NCI-H1694 treated with DMSO at 0.1 percent for 48 hours (cell line): ENCODE data around the gene CATSPERB.
"Not testable (repeated sequence)": the region's sequence is repeated elsewhere in the genome, so short reads cannot be mapped to it uniquely, and the experiment has no call there.

Source experiments
- DNase-seq: peaks from one replicate; lab custom pipeline; 2025; lab: John Stamatoyannopoulos, UW

Gene CATSPERB

DNA sequence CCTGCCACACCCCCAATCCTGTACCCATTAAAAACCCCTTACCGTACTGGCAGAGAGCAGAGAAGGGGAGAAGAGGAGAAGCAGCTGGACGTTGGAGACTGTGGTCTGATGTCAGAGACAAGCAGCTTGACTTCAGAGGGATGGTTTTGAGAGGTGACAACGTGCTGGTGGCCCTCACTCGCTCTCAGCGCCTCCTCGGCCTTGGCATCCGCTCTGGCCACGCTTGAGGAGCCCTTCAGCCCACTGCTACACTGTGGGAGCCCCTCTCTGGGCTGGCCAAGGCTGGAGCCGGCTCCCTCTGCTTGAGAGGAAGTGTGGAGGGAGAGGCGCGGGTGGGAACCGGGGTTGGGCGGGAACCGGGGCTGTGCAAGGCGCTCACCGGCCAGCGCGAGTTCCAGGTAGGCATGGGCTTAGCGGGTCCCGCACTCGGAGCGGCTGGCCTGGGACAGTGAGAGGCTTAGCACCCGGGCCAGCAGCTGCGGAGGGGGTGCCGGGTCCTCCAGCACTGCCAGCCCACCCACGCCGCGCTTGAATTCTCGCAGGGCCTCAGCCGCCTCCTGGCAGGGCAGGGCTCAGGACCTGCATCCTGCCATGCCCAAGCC, 154.2 kb downstream of the CATSPERB start:
- no peak for DNase-seq

DNA sequence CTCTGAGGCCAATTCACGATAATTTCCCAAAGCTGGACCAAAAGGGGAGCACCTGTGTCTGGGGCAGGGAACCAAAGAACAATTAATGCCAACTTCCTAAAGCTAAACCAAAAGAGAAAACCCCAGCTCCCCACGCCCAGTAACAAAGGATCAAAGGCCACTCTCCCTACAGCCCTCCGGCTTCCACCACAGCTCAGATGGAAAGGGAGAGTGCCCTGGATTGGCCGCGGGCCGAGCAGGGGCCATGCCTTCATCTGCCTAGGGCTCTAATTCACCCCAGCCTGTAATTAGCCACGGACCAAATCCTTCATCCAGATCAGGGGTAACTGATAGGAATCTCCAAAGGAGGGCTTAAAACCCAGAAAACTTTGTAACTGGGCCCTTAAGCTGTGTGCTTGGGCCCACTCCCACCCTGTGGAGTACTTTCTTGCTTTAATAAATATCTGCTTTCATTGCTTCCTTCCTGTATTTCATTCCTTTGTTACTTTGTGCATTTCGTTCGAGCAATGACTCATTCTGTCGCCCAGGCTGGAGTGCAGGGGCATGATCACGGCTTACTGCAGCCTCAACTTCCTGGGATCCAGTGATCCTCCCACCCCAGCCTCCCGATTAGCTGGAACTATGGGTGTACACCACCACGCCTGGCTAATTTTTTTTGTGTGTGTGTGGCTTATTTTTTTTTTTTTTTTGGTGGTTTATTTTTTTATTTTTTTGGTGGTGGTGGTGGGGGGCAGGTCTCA, 156.2 kb downstream of the CATSPERB start:
- DNase-seq: no peak

DNA sequence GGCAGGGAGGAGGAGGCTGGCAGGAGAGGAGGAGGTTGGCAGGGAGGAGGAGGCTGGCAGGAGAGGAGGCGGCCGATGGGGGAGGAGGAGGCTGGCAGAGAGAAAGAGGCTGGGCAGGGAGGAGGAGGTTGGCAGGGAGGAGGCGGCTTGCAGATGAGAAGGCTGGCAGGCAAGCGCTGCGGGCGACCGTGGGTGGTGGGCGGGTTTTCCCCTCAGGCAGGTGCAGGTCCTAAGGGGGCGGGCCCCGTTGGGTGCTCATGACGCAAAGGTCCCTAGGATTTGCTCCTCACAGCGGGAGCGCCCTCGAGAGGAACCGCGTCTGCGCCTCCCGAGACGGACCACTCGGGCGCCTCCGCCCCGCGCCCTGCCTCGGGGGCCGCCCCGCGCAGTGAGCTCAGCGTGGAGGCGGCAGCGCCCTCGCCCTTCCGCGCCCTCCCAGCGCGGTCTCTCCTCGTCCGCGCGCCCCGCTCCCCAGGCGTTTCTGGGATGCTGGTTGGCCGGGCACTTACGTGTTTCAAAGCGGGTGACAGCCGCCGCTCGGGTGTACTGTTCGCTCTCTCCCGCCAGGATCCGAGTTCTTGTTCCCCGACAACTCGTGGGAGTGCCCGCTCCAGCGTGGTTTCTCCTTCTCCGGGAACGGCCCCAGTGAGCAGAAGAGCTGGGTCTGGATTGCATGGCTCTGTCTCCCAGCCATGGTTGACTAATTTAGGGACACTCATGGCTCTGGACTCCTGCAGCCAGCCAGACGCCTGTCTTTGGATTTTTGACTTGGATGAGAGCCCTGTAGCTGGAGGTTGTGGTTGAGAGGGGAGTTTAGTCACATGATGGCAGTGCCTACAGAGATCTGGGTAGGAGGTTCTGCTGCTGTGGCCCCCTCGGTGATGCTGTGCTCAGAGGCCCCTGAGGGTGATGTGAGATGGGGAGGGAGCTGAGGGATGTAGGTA, 157.7 kb downstream of the CATSPERB start:
- peak; percentile 87 for DNase-seq

DNA sequence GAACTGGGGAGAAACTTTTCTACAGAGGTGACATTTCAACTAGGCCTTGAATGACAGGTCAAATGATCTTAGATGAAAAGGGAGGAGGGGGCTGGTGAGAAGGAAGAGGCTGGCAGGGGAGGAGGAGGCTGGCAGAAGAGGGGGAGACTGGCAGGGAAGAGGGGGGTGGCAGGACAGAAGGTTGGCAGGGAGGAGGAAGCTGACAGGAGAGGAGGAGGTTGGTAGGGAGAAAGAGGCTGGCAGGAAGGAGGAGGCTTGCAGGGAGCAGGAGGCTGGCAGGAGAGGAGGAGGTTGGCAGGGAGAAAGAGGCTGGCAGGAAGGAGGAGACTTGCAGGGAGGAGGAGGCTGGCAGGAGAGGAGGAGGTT, 158.4 kb downstream of the CATSPERB start:
- DNase-seq: no peak

DNA sequence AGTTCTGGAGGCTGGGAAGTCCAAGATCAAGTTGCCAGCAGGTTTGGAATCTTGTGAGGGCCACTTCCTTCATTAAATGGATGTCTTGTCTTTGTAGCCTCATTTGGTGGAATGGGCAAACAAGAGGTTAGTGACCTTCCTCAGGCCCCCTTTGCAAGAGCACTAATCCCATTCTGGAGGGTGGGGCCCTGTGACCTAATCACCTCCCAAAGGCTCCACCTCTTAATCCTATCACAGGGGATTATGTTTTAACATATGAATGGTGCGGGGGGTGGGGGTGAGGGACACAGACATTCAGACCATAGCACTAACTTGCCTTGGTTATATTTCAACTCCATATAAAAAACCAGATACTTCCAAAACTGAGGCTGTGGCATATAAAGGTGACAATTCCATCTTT, 161.9 kb downstream of the CATSPERB start:
- DNase-seq: no peak

DNA sequence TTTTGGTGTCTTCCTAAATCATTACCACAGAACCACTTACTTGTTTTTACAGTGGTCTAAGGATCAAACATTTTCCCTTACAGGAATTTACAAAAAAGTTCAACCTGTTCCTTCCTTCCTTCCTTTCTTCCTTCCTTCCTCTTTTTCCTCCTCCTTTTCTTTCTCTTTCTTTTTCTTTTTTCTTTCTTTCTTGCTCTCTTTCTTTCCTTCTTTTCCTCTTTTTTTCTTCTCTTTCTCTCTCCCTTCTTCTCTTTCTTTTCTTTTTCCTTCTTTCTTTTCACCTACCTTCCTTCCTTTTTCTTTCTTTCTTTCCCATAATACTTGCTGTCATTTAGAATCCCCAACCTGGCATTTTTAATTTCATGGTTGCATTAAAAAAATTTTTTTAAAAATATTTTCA, 162.6 kb downstream of the CATSPERB start:
- DNase-seq: no peak

DNA sequence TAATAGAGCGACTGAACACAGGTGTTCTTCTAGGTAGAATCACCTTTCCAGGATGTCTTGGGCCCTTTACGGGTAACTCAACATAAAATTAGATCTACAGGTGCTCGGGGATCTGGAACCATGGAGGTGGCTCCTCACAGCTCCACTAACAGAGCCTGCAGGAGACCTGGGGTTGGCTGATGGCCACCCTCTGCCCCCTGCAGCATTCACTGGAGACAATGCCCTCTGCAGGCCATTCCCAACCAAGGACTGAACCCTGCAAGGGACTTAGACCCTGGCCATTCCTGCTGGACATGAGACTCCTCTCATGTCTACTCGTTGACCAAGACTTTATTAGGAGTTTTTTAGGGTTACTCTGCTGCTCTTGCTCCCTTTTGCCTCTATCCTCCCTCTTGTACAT, 163.3 kb downstream of the CATSPERB start:
- no peak for DNase-seq

DNA sequence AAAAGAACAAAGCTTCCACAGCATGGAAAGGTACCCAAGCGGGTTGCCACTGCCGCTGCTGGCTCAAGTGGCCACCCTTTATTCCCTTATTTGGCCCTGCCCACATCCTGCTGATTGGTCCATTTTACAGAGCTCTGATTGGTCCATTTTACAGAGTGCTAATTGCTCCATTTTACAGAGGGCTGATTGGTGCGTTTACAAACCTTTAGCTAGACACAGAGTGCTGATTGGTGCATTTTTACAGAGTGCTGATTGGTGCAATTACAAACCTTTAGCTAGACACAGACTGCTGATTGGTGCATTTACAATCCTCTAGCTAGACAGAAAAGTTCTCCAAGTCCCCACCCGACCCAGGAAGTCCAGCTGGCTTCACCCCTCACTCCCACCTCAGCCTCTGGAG, 164.1 kb downstream of the CATSPERB start:
- DNase-seq: not testable (repeated sequence)

DNA sequence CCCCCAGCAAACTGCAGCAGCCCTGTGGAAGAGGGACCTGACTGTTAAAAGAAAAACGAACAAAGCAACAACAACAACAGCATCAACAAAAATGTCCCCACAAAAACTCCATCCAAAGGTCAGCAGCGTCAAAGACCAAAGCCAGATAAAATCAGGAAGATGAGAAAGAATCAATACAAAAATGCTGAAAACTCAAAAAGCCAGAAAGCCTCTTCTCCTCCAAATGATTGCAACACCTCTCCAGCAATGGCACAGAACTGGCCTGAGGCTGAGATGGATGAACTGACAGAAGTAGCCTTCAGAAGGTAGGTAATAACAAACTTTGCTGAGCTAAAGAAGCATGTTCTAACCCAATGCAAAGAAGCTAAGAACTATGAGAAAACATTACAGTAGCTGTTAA, 176.4 kb downstream of the CATSPERB start:
- DNase-seq: no peak

DNA sequence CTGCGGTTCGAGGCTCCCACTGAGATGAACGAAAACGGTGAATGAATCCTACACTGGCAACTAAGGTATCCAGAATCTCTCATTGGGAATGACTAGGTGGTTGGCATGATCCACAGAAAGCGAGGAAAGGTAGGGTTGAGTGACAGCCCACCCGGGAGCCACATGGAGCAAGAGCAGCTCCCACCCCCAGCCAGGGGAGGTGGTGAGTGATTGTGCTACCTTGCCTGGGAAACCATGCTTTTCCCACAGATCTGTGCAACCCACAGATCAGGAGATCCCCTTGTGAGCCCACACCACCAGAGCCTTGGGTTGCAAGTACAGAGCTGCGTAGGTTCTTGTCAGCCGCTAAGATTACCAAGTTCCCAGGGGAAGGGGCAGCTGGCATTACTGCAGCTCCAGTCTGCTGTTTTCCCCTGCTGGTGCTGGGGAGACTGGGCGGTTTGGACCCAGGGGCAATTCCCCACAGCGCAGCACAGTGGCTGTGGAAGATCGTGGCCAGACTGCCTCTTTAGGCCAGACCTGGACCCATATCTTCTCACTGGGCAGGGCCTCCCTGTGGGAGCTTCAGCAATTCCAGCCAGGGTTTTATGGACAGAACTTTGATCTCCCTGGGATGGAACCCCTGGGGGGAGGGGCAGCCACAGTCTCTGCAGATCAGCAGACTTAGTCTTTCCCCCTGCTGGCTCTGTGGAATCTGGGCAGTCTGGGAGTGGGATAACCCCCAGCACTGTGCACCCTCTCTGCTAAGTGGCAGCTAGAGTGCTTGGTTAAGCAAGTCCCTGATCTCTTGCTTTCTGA, 177.2 kb downstream of the CATSPERB start:
- DNase-seq: no peak

DNA sequence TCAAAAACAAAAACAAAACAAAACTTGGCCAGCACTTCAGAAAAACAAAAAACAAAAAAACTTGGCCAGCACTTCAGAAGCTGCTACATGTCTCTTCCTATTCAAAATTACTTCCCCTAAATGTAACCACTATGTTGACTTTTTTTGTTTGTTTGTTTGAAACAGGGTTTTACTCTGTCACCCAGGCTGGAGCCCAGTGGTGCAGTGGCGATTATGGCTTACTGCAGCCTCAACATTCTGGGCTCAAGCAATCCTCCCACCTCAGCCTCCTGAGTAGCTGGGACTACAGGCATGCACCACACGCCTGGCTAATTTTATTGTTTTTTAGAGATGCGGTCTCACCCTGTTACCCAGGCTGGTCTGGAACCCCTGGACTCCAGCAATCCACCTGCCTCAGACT, 183.8 kb downstream of the CATSPERB start:
- no peak for DNase-seq

DNA sequence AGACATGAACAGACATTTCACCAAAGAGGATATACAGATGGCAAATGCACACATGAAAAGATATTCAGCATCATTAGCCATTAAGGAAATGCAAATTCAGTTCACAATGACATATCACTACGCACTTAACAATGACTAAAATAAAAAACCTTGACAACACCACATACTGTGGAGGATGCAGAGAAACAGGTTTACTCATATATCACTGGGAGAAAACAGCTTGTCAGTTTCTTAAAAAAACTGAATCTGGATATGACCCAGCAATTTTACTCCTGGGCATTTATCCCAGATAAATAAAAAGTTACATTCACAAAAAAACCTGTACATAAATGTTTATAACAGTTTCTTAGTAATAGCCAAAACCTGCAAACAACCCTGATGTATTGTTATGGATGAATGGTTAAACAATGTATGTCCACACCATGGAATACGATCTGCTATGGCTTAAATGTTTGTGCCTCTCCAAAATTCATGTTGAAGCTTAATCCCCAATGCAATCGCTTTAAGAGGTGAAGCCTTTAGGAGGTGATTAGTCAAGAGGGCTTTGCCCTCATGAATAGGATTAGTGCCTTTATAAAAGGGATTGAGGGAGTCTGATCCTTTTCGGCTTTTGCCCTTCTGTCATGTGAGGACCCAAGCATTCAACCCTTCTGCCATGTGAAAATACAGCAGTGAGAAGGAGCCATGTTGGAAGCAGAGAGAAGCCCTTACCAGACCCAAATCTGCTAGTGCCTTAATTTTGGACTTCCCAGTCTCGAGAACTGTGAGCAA, 185.8 kb downstream of the CATSPERB start:
- DNase-seq: peak; percentile 99

DNA sequence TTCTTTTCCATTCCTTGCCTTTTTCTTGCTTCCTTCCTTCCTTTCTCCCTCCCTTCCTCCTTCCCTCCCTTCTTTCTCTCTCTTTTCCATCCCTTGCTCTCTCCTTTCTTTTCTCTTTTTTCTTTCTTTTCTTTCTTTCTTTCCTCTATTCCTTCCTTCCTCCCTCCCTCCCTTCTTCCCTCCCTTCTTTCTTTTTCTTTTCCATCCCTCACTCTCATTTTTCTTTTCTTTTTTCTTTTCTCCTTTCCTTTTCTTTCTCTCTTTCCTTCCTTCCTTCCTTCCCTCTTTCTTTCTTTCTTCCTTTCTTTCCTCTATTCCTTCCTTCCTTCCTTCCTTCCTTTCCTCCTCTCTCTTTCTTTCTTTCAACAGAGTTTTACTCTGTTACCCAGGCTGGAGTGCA, 186.7 kb downstream of the CATSPERB start:
- no peak for DNase-seq

DNA sequence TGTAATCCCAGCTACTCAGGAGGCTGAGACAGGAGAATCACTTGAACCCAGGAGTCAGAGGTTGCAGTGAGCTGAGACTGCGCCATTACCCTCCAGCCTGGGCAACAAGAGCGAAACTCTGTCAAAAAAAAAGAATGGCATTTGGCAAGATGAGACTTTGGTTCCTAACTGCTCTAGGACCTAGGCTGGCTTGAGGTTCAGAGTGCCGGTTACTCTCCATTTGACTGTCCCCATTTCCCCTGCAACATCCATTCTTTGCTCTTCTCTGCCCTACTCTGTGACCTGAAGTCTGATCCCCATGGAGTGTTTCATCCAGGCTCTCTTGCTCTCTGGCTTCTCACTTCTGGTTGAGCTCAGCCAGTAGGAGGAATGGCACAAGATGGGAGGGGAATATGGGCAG, 195.6 kb downstream of the CATSPERB start:
- no peak for DNase-seq

DNA sequence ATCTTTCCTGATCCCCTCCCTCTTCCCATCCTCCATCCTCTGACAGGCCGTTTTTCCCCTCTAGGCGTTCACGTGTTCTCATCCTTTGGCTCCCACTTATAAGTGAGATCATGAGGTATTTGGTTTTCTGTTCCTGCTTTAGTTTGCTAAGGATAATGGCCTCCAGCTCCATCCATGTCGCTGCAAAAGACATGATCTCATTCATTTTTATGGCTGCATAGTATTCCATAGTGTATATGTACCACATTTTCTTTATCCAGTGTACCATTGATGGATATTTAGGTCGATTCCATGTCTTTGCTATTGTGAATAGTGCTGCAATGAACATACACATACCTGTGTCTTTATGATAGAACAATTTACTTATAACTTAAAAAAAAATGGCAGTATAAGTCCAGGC, 197.8 kb downstream of the CATSPERB start:
- DNase-seq: not testable (repeated sequence)

DNA sequence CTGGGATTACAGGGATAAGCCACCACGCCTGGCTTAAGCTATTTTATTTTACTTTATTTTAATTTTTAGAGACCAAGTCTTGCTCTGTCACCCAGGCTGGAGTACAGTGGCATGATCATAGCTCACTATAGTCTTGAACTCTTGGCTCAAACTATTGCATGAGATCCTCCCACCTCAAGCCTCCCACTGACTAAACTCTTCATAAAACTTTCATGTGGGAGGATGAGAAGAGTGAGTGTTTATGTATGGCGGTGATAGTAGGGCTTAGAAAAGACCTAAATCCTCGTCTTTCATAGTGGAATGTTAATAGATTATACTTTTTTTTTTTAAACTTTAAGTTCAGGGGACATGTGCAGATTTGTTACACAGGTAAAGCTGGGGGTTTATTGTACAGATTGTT, 198.3 kb downstream of the CATSPERB start:
- DNase-seq: no peak
